ENCODE data around the gene RCOR3.
"Not testable (repeated sequence)": the region's sequence is repeated elsewhere in the genome, so short reads cannot be mapped to it uniquely, and the experiment has no call there.

Gene RCOR3

DNA sequence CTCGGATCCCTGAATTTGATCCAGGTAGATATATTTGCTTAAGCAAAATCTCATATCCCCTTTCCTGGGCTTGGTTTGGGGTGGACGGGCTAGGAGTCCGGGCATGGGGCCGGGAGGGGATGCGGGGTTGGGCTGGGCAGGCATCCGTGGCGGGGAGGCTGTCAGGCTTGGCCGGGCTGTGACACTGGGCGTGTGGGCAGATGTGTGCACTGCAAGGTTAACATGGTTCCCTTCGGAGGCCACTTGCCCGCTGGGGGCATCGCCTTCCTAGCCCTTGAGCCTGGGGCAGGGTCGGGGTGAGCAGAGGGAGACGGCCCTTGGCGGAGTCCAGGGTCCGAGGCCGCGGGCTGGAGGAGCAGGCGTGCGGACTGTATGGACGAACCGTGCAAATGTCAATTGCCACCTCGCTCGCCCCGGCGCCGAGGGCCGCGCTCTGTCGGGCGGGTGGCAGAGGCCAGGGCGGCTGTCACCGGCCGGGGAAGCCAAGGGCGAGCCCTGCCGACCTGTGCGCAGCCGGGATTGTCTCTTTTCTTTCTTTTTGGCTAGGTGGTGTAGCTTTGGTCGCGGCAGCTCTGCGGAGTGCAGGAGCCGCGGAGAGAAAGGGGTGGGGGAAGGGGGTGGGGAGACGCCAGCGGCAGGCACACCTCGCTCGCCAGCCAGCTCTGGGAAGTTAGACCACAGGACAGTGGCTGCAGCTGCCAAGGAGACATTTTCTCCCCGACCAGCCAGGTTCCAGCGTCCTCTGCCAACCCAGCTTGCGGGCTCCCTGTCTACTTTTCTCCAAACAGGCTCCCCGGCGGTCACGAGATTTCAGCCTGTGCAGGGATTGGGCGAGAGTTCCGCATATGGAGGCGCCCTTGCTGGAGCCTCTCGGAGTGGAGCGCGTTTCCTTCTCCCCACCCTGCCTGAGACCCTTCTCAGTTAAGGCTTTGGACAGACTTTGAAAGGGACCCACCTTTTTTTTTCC, 1.3 kb downstream of the RCOR3 start:
- DNase-seq (ENCODE audit: low spot score) = peak; percentile 69

- no peak for DNase-seq (ENCODE audit: low spot score)
Observed at GRCh38 chr1:211261229-211261628, 2.1 kb downstream of the RCOR3 start.

DNA sequence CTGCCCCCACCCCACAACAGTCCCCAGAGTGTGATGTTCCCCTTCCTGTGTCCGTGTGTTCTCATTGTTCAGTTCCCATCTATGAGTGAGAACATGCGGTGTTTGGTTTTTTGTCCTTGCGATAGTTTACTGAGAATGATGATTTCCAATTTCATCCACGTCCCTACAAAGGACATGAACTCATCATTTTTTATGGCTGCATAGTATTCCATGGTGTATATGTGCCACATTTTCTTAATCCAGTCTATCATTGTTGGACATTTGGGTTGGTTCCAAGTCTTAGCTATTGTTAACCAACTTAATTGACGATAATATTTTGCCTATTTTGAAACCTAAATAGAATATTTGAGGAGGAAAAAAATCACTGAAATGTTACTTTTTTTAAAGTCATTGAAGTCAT, 3.9 kb downstream of the RCOR3 start:
- not testable (repeated sequence) for DNase-seq (ENCODE audit: low spot score)

DNA sequence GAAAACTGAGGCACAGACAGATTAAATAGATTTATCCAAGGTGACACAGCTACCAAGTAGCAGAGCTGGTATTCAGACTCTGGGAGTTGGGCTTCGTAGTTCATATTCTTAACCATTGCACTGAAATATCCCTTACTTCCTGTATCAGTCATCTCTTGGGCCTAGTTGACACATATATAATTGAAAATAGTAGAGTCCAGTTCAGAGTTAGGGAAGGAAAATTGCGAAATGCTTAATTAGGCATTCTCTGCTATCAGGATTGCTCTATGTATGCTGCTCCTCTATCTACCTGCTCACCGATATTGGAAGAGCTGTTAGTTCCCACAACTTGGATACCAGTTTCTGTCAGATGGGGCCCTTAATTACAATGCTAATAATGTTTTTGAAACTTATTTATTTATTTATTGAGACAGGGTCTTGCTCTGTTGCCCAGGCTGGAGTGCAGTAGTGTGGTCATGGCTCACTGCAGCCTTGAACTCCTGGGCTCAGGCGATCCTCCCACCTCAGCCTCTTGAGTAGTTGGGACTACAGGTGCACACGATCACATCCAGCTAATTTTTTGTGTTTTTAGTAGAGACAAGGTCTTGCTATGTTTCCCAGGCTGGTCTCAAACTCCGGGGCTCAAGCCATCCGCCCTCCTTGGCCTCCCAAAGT, 8.2 kb downstream of the RCOR3 start:
- no peak for DNase-seq (ENCODE audit: low spot score)

GRCh38 chr1:211279340-211279739, 20.2 kb downstream of the RCOR3 start:
- DNase-seq (ENCODE audit: low spot score) = no peak

GRCh38 chr1:211280910-211281309, 21.7 kb downstream of the RCOR3 start:
- no peak for DNase-seq (ENCODE audit: low spot score)

- DNase-seq (ENCODE audit: low spot score) = no peak
Observed at GRCh38 chr1:211281320-211282022, 22.3 kb downstream of the RCOR3 start.

GRCh38 chr1:211282023-211282373, 22.8 kb downstream of the RCOR3 start:
- DNase-seq (ENCODE audit: low spot score) = no peak

- DNase-seq (ENCODE audit: low spot score) = no peak
Observed at GRCh38 chr1:211285196-211285595, 26.0 kb downstream of the RCOR3 start.

- DNase-seq (ENCODE audit: low spot score) = no peak
Observed at GRCh38 chr1:211287218-211287617, 28.1 kb downstream of the RCOR3 start.

GRCh38 chr1:211292411-211292810, 33.2 kb downstream of the RCOR3 start:
- DNase-seq (ENCODE audit: low spot score) = no peak

- DNase-seq (ENCODE audit: low spot score) = no peak
Observed at GRCh38 chr1:211296396-211296795, 37.2 kb downstream of the RCOR3 start.

- DNase-seq (ENCODE audit: low spot score) = no peak
Observed at GRCh38 chr1:211305044-211305443, 45.9 kb downstream of the RCOR3 start.

DNA sequence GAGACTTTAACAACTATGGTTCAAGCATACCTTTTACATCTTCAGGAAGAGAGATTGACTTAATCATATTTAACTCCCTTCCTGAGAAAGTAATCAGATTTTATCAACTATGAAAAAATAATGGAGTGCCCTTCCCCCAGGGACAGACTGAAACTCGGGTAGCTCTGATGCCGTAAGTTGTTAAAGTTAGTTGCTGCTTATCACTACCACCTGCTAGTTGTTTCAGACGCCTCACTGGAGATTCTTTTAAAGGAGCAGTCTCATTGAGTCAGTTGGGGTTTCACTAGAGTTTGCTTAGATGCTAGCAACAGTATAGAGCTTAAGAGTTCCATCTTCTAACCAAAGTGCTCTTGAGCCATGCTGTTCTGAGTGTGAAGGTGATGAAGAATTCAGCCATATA, 50.5 kb downstream of the RCOR3 start:
- DNase-seq (ENCODE audit: low spot score) = no peak

DNA sequence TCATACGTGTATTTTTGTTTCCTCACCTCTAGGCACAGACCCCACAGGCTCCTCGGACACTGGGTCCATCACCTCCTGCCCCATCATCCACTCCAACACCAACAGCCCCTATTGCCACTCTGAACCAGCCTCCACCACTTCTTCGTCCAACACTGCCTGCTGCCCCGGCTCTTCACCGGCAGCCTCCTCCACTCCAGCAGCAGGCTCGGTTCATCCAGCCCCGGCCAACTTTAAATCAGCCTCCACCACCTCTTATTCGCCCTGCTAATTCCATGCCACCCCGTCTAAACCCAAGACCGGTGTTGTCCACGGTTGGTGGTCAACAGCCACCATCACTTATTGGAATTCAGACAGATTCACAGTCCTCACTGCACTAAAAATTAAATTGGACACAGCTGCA, 54.2 kb downstream of the RCOR3 start:
- DNase-seq (ENCODE audit: low spot score) = no peak

- no peak for DNase-seq (ENCODE audit: low spot score)
Observed at GRCh38 chr1:211318576-211319280, 59.6 kb downstream of the RCOR3 start.

DNA sequence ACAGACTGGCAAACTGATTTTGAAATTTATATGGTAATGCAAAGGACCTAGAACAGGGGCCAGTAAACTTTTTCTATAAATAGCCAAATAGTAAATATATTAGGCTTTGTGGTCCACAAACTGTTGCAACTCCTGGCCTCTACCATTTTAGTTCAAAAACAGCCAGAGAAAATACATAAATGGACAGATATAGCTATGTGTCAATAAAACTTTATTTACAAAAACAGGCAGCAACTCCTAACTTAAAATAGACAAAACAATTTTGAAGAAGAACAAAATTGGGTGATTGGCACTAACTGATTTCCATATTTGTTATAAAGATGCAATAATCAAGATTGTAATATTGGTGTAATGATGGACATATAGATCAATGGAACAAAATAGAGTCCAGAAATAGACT, 60.7 kb downstream of the RCOR3 start:
- no peak for DNase-seq (ENCODE audit: low spot score)

DNA sequence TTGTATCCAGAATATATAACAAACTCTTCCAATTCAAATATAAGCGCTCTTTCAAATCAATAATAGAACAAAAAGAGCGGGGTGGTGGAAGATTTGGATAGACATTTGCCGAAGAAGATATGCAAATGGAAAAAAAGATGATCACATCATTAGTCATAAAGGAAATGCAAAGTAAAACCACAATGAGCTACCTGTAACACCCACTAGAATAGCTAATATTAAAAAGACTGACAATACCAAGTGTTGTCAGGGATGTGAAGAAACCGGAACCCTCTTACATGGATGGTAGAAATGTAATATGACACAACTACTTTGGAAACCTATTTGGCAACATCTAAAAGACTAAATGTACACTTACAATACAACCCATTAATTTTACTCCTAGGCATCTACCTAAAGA, 61.8 kb downstream of the RCOR3 start:
- no peak for DNase-seq (ENCODE audit: low spot score)

DNA sequence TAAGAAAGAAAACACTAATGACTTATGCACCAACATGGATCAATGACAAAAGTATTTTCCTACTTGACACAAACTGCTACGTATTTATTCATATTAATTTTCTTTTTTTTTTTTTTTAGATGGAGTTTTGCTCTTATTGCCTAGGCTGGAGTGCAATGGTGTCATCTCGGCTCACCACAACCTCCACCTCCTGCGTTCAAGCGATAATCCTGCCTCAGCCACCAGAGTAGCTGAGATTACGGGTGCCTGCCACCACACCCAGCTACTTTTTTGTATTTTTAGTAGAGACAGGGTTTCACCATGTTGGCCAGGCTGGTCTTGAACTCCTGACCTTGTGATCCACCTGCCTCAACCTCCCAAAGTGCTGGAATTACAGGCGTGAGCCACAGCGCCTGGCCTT, 62.5 kb downstream of the RCOR3 start:
- not testable (repeated sequence) for DNase-seq (ENCODE audit: low spot score)

GRCh38 chr1:211323156-211324063, 64.2 kb downstream of the RCOR3 start:
- peak; percentile 66 for DNase-seq (ENCODE audit: low spot score)

Measured in germinal center (tissue), 1 donor.